H1 (cell line): ENCODE measurements around the gene IRGQ. TPM values are rescaled to one million over a fixed set of nuclear protein-coding genes. Genes with fewer than 3 reads are reported as not detected.

Source experiments
- EP300 ChIP-seq, 2 experiments: IDR thresholded peaks; 1 replicate in 1 of 2; 2 replicates in 1 of 2; pipeline ENCODE4 v1.6.1; 2011 to 2012; ENCODE audit warnings: low read depth in 2 of 2, low read length in 2 of 2, mild to moderate bottlenecking in 2 of 2, borderline replicate concordance in 1 of 2, inconsistent platforms in 1 of 2, moderate library complexity in 1 of 2
- RXRA ChIP-seq: IDR thresholded peaks from 2 replicates; pipeline ENCODE4 v1.6.1; 2011; ENCODE audit warnings: low read depth, mild to moderate bottlenecking, low read length, moderate library complexity; ENCODE audit not compliant: insufficient read depth
- SIRT6 ChIP-seq: IDR thresholded peaks from one replicate; pipeline ENCODE4 v1.7.1; 2012; ENCODE audit warnings: low read length, inconsistent platforms
- SIX5 ChIP-seq: IDR thresholded peaks from 2 replicates; pipeline ENCODE4 v1.6.1; 2011; ENCODE audit warnings: mild to moderate bottlenecking, low read depth, low read length
- SRF ChIP-seq: IDR thresholded peaks from 2 replicates; pipeline ENCODE4 v1.6.1; 2011; ENCODE audit warnings: mild to moderate bottlenecking, low read depth, low read length, moderate library complexity
- polyA plus RNA-seq, 7 experiments: library from polyadenylated mRNA; depleted of rRNA in 3 of 7; stranded (reverse) in 5 of 7; unstranded in 2 of 7; fragments of >200 nt in 5 of 7; fragments of 200-250 nt in 2 of 7; gene quantifications; 1 replicate in 5 of 7; 2 replicates in 1 of 7; 4 replicates in 1 of 7; pipeline versions ENCODE4 v1.2.1 to v1.2.3, GENCODE V29; 2011 to 2013; ENCODE audit warnings: missing spikeins in 2 of 7, mixed read lengths in 2 of 7
- total RNA-seq: library from RNA; stranded (reverse); fragmentation: NEBNext Ultra II Directional; extraction: Animal tissue kit (Norgen Biotek cat#: 25700); gene quantifications from 2 replicates; pipeline ENCODE4 v1.2.1, GENCODE V29; 2021
- TF ChIP-seq, protein P1 (sequence below), 3 experiments: IDR thresholded peaks; 1 replicate in 2 of 3; 2 replicates in 1 of 3; pipeline versions ENCODE4 v1.5.1 to v1.6.1; 2011; ENCODE audit warnings: low read length in 3 of 3, mild to moderate bottlenecking in 3 of 3, inconsistent platforms in 2 of 3, low read depth in 1 of 3, moderate library complexity in 1 of 3; ENCODE audit not compliant: insufficient read depth in 1 of 3; ENCODE audit errors: control extremely low read depth in 1 of 3

Gene IRGQ
- total and polyA plus RNA-seq, 2 of the 8 experiments (the other 6 are each of a cell fraction or from before 2014, with no cell fraction given) = 16.0 to 42.9 TPM

DNA sequence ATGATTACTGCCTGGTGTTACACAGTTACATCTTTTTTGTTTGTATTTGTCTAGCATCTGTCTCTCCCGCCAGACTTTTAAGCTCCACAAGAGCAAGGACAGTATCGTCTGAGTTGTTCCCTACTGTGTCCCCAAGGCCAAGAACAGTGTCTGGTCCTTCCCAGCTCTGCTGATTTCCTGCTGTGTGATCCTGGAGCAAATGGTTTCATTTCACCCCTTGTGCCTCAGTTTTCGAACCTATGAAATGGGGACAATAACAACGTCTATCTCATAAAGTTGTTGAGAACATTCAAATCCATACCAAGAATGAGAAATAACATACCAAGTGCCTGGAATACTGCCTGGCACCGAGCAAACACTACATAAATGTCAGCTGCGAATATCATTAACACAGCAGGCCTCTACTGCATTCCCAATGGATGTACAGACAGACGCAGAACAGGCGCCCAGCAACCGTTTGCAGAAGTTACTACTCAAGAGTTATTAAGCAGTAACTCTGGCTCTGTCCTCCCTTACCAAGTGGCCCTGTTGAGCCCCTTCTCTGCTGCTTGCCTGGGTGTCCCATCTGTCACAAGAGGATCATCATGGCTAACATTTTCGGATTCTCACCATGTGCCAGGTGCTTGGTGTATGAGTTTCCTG lies 32.0 kb downstream of the IRGQ start (continued):
- TF ChIP-seq EP300 (IDR thresholded peaks at IDR 0.05; ENCODE audit: borderline replicate concordance in 1 of 2, low read depth in 2 of 2, low read length in 2 of 2) (no peak), SRF (no peak), RXRA (no peak), SIRT6 (no peak), SIX5 (no peak)
- TF ChIP-seq, protein P1, sequence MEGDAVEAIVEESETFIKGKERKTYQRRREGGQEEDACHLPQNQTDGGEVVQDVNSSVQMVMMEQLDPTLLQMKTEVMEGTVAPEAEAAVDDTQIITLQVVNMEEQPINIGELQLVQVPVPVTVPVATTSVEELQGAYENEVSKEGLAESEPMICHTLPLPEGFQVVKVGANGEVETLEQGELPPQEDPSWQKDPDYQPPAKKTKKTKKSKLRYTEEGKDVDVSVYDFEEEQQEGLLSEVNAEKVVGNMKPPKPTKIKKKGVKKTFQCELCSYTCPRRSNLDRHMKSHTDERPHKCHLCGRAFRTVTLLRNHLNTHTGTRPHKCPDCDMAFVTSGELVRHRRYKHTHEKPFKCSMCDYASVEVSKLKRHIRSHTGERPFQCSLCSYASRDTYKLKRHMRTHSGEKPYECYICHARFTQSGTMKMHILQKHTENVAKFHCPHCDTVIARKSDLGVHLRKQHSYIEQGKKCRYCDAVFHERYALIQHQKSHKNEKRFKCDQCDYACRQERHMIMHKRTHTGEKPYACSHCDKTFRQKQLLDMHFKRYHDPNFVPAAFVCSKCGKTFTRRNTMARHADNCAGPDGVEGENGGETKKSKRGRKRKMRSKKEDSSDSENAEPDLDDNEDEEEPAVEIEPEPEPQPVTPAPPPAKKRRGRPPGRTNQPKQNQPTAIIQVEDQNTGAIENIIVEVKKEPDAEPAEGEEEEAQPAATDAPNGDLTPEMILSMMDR (IDR thresholded peaks at IDR 0.05; ENCODE audit: control extremely low read depth in 1 of 3, insufficient read depth in 1 of 3, low read depth in 1 of 3, low read length in 3 of 3) = no peak
- TF ChIP-seq, all 59 proteins: peak for 0
